IMR-90 (cell line): Measurements from ENCODE around the gene DUSP10.

Experiments
- CEBPB ChIP-seq: IDR thresholded peaks from 2 replicates; pipeline ENCODE4 v1.6.1; 2012; ENCODE audit warnings: low read depth, low read length, improper control_type of control experiment
- MAFK ChIP-seq: IDR thresholded peaks from 2 replicates; pipeline ENCODE4 v1.6.1; 2012; ENCODE audit warnings: low read depth, low read length, improper control_type of control experiment
- POLR2A ChIP-seq: IDR thresholded peaks from 2 replicates; pipeline ENCODE4 v1.6.1; 2012; ENCODE audit warnings: mild to moderate bottlenecking, low read depth, low read length
- SMC3 ChIP-seq: fragments of 150-350 bp; IDR thresholded peaks from 2 replicates; pipeline ENCODE4 v1.6.1; 2016; ENCODE audit warnings: low read depth, mild to moderate bottlenecking, antibody characterized with exemption, low read length, moderate library complexity
- TF ChIP-seq, protein P1 (sequence below): conservative IDR thresholded peaks from 2 replicates; pipeline ENCODE4 v1.5.1; 2012; ENCODE audit warnings: mild to moderate bottlenecking, low read depth, low read length, improper control_type of control experiment
- TF ChIP-seq, protein P2 (sequence below): fragments of 150-350 bp; IDR thresholded peaks from 2 replicates; pipeline ENCODE4 v1.6.1; 2017; ENCODE audit warnings: mild to moderate bottlenecking, antibody characterized with exemption, low read length, low read depth

DNA sequence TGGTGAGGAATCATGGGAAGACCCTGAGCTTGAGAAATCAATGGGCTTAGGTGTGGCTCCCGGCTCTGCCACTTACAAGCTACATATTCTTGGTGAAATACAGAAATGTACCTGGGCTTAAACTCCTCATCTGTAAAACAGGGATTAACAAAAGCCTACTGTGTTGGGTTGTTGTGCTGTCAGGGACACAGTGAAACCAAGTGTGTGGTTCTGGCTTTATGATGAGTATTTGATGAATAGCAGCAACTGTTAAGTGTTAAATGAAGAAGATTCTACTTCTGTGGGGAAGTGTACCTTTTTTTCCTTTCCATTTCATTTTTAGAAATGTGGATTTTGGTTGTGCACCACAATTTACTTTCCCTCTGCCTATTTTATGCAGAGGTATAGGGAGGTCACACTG lies 41.1 kb upstream of the DUSP10 start:
- TF ChIP-seq, protein P1, sequence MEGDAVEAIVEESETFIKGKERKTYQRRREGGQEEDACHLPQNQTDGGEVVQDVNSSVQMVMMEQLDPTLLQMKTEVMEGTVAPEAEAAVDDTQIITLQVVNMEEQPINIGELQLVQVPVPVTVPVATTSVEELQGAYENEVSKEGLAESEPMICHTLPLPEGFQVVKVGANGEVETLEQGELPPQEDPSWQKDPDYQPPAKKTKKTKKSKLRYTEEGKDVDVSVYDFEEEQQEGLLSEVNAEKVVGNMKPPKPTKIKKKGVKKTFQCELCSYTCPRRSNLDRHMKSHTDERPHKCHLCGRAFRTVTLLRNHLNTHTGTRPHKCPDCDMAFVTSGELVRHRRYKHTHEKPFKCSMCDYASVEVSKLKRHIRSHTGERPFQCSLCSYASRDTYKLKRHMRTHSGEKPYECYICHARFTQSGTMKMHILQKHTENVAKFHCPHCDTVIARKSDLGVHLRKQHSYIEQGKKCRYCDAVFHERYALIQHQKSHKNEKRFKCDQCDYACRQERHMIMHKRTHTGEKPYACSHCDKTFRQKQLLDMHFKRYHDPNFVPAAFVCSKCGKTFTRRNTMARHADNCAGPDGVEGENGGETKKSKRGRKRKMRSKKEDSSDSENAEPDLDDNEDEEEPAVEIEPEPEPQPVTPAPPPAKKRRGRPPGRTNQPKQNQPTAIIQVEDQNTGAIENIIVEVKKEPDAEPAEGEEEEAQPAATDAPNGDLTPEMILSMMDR, result no peak
- TF ChIP-seq POLR2A, result no peak
- TF ChIP-seq, protein P2, sequence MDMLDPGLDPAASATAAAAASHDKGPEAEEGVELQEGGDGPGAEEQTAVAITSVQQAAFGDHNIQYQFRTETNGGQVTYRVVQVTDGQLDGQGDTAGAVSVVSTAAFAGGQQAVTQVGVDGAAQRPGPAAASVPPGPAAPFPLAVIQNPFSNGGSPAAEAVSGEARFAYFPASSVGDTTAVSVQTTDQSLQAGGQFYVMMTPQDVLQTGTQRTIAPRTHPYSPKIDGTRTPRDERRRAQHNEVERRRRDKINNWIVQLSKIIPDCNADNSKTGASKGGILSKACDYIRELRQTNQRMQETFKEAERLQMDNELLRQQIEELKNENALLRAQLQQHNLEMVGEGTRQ, result no peak
- no peak for TF ChIP-seq MAFK
- no peak for TF ChIP-seq SMC3
- TF ChIP-seq CEBPB, result no peak
